Erythroblast (primary cell): ENCODE measurements around the gene GPS2.

Experiments used
- DNase-seq, 2 experiments: peaks; one replicate each; lab custom pipeline; 2025; lab: John Stamatoyannopoulos, UW
- GATA1 ChIP-seq: IDR thresholded peaks from 2 replicates; pipeline ENCODE4 v1.6.1; 2011; ENCODE audit warnings: low read depth, mild to moderate bottlenecking, control low read depth, low read length, moderate library complexity
- POLR2A ChIP-seq: IDR thresholded peaks from 2 replicates; pipeline ENCODE4 v1.6.1; 2011; ENCODE audit warnings: mild to moderate bottlenecking, low read length

The GPS2 gene, protein sequence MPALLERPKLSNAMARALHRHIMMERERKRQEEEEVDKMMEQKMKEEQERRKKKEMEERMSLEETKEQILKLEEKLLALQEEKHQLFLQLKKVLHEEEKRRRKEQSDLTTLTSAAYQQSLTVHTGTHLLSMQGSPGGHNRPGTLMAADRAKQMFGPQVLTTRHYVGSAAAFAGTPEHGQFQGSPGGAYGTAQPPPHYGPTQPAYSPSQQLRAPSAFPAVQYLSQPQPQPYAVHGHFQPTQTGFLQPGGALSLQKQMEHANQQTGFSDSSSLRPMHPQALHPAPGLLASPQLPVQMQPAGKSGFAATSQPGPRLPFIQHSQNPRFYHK

DNA sequence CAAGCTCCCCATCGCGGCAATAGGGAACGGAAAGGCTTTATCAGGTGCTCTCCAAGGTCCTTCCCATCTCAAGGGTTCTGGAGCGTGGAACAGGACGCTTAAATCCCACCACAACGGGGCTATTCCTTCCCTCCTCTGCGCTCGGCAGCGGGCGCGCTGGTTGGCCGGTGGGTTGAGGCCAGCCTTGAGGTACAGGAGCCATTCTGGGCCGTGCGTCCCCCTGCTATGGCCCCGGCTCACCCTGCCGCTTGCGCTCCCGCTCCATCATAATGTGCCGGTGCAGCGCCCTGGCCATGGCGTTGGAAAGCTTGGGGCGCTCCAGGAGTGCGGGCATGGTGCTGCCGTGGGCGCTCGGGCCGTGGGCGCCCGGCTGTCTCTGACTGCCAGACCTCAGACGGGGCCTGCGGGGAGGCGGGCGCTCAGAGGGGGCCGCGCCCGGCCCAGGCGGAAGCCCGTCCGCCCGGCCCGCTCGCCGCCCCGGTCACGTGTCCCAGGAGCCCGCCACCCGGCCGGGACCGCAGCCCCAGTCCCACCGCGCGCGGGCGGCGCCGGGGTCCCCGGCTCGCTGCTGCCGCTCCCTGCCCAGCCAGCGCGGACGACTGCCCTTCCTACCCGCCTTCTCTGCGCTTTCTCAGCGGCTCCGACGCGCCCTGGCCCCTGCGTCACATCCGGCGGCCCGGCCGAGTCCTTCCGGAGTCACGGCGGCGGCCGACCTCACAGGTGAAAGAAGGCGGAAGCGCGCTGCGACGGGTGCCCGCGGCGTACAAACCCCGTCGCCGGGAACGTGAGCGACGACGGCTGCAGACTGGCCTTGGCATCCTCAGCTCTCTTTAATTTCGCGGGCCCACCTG is at the start of gene GPS2:
TSS of gene GPS2 (minus strand) at position 642 of the 851 bp plus-strand sequence. CDS start at position 334, 308 bp downstream.
- TF ChIP-seq GATA1 (no peak), POLR2A (peak; percentile 68)

GRCh38 chr17:7363311-7363710 is 48.2 kb upstream of the GPS2 start:
- TF ChIP-seq GATA1 (no peak), POLR2A (no peak)
- no peak for DNase-seq

More for the DNA sequence above, at the start of gene GPS2:
- DNase-seq = peak; percentile 92 to 95

GRCh38 chr17:7361906-7362305 is 46.7 kb upstream of the GPS2 start:
- TF ChIP-seq POLR2A = no peak
- no peak for TF ChIP-seq GATA1
- DNase-seq = no peak

DNA sequence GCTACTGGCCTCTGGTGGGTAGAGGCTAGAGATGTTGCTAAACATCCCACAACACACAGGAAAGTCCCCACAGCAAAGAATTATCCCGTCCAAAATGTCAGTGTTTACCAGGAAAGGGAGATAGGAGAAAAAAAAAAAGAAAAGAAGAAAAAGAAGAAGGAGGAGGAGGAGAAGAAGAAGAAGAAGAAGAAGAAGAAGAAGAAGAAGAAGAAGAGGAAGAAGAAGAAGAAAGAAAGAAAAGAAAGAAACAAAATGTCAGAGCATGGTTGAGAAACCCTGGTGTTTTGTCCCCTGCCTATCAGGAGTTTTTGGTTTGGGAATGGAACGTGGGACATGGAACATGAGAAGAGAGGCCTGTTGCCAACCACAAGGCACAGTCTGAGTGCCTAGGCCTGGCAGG is 42.2 kb upstream of the GPS2 start:
- no peak for TF ChIP-seq GATA1
- TF ChIP-seq POLR2A = no peak
- DNase-seq = no peak

GRCh38 chr17:7356756-7357155 is 41.6 kb upstream of the GPS2 start:
- no peak for DNase-seq
- TF ChIP-seq POLR2A = no peak
- TF ChIP-seq GATA1 = no peak

GRCh38 chr17:7356072-7356549 is 41.0 kb upstream of the GPS2 start:
- TF ChIP-seq POLR2A (no peak), GATA1 (no peak)
- peak; percentile 76 to 89 for DNase-seq

DNA sequence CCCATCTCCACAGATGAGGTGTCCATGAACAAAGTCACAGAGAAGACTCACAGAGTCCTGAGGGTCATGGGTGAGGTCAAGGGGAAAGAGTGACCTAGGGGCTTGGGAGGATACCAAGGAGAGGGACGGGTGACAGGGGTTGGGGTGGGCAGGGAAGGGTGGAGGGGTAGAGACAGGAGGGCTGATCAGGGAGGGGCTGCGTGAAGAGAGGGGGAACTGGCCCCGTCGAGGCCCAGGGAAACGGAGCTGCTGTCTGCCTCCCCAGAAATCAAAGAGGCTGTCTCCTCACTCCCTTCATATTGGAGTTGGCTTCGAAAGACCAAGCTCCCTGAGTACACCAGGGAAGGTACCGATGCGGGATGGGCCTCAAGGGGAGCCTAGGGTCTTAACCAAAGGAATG is 40.4 kb upstream of the GPS2 start:
- no peak for DNase-seq
- peak; percentile 14 for TF ChIP-seq POLR2A
- no peak for TF ChIP-seq GATA1

GRCh38 chr17:7355053-7355452 is 39.9 kb upstream of the GPS2 start, which contains the start of gene TMEM95:
Gene TMEM95 (plus strand): TSS chr17:7355156. CDS start chr17:7355205, 49 bp downstream.
- peak; percentile 18 to 32 for DNase-seq
- no peak for TF ChIP-seq GATA1
- TF ChIP-seq POLR2A = no peak

GRCh38 chr17:7354262-7354843 is 39.2 kb upstream of the GPS2 start:
- DNase-seq = peak; percentile 43 to 52
- no peak for TF ChIP-seq POLR2A
- no peak for TF ChIP-seq GATA1

- TF ChIP-seq GATA1 (no peak), POLR2A (no peak)
- no peak for DNase-seq
Observed at GRCh38 chr17:7352910-7353635, 37.9 kb upstream of the GPS2 start.

DNA sequence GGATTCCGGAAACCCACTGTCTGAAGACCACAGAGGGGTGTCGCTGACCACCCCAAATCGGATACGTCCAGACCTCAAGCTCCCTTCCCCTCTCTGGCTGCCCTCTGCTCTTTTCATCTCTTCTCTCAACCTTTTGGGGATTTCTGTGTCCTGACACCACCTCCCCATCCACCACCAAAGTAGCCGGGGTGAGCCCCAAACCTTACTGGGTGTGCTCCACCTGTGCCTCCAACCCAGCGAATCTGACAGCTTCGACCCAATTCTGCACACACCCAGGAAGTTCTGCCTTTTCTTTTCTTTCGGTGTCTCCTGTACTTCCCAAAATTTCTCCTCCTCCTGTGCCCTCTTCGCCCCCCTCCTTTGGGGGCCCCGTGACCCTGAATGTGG is 37.3 kb upstream of the GPS2 start:
- TF ChIP-seq GATA1 (no peak), POLR2A (no peak)
- no peak for DNase-seq

DNA sequence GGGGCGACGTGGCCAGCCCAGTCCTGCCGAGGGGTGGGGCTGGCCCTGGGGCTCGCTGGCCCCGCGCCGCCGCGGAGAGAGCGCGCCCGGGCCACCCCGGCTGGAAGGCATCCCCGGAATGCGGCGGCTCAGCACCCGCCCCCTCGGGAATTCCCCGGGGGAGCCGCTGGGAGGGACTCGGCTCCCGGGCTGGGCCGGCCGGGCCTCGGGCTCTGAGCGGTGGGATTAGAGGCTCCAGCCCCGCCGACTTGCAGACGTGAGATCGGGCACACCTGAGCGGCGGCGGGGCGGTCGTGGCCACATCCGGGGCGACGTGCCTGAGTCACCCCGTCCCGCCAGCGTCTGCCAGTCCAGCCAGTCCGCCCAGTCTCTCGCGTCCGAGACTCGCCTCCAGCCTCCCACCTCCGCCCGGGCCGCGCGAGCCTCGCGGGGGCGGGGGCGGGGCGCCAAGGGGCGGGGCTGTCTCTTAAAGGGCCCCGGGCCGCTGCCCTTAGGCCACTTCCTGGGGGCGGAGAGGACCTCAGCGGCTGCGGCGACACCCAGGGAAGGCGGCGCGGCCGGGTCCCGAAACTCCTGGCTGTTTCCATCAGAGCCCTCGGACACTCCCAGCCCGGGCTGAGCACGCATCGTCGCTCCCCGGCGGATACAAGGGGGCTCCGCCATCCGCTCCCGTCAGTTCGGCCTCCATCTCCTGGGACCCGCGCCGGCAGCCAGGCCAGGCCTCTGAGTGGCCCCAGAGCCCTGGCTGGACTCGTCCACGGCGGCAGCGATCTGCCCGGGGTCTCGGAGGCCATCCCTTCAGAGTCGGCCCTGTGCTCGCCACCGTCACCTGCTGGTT is 36.7 kb upstream of the GPS2 start, which contains the start of gene KCTD11:
TSS of gene KCTD11 (plus strand) at position 498 of the 838 bp plus-strand sequence.
- peak; percentile 76 to 88 for DNase-seq
- no peak for TF ChIP-seq POLR2A
- no peak for TF ChIP-seq GATA1
